ENCODE data around the gene BAD.

DNA sequence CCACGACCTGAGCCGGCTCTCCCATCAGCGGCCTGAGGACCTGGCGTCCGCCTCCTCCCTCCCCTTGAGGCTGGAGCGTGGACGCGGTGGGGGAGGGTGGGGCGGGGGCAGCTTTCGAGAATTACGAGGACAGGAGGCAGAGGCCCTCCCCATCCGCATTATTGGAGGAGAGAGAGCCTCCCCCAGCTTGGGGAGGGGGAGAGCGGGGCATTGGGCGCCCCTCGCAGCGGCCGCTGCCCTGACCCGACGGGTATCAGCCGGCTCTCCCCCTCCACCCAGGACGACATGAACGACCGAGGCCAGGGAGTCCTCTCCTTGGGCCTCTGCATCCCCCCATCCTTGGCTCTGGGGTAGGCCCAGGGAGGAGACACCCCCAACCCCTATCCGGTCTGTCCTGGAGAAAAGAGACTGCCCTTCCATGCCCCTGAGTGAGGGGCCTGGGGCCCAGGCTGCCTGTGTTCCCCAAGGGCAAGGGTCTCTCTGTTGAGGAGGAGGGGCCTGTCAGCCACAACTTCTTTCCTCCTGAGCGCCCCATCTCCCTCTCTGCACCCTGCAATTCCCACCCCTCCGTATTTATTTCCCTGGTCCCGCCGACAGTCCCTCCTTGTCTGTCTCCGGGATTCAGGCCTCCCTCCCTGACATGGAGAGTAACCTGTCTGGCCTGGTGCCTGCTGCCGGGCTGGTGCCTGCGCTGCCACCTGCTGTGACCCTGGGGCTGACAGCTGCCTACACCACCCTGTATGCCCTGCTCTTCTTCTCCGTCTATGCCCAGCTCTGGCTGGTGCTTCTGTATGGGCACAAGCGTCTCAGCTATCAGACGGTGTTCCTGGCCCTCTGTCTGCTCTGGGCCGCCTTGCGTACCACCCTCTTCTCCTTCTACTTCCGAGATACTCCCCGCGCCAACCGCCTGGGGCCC lies 1.7 kb upstream of the BAD start:
- TF ChIP-seq, protein P1, sequence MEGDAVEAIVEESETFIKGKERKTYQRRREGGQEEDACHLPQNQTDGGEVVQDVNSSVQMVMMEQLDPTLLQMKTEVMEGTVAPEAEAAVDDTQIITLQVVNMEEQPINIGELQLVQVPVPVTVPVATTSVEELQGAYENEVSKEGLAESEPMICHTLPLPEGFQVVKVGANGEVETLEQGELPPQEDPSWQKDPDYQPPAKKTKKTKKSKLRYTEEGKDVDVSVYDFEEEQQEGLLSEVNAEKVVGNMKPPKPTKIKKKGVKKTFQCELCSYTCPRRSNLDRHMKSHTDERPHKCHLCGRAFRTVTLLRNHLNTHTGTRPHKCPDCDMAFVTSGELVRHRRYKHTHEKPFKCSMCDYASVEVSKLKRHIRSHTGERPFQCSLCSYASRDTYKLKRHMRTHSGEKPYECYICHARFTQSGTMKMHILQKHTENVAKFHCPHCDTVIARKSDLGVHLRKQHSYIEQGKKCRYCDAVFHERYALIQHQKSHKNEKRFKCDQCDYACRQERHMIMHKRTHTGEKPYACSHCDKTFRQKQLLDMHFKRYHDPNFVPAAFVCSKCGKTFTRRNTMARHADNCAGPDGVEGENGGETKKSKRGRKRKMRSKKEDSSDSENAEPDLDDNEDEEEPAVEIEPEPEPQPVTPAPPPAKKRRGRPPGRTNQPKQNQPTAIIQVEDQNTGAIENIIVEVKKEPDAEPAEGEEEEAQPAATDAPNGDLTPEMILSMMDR (conservative IDR thresholded peaks at IDR 0.05) = no peak
- TF ChIP-seq ZFX (IDR thresholded peaks at IDR 0.05) = no peak
